HCT116 (cell line): ENCODE data around the gene TIMM44. TPM values are rescaled to one million over a fixed set of nuclear protein-coding genes. Genes with fewer than 3 reads are reported as not detected.

ENCODE experiments used
- ATAC-seq: fragments of 200-7000 bp; cut with Tn5 transposase; 2 replicates; pipeline ENCODE4 v1.9.1; 2020; ENCODE audit warnings: mild to moderate bottlenecking, moderate library complexity
- BruUV-seq: library from RNA; stranded (reverse); fragments of 400-500 nt; replicated peaks from 2 replicates; lab custom pipeline; 2021; lab: Mats Ljungman, UMichigan
- CTCF ChIA-PET: fragments of 300-600 bp; sonication (Branson Sonifier 250); formaldehyde crosslinking; loops from one replicate; lab custom pipeline; 2021; ENCODE audit warnings: antibody characterized with exemption; lab: Charles Lee
- POLR2A ChIA-PET: fragments of 300-600, 350-600 bp; sonication (Branson Sonifier 250); formaldehyde crosslinking; loops from one replicate; lab custom pipeline; 2021; ENCODE audit warnings: antibody characterized with exemption; lab: Charles Lee
- RAD21 ChIA-PET, 2 experiments: fragments of 300-600 bp; sonication (Branson Sonifier 250); formaldehyde crosslinking; loops; one replicate each; lab custom pipeline; 2023; ENCODE audit warnings: low total read pairs in 2 of 2; ENCODE audit not compliant: uncharacterized antibody in 2 of 2, unreplicated experiment in 2 of 2, low non-redundant PET in 1 of 2; lab: Charles Lee
- DNase-seq: peaks from one replicate; pipeline ENCODE4 v3.0.0-alpha.2; 2010; ENCODE audit warnings: low read depth, low spot score
- H2AFZ ChIP-seq: fragments of 200-600 bp; shearing (Covaris generic), sonication (generic); 2 replicates; pipeline ENCODE4 v1.6.1; 2017; ENCODE audit warnings: low read depth, mixed run types, mixed read lengths, antibody characterized with exemption, low read length; ENCODE audit not compliant: poor library complexity, severe bottlenecking
- H3K27ac ChIP-seq: 2 replicates; pipeline ENCODE4 v1.5.1; 2012; ENCODE audit warnings: low read depth, low read length
- H3K27me3 ChIP-seq: fragments of 200-600 bp; sonication (generic); 2 replicates; pipeline ENCODE4 v1.6.1; 2016; ENCODE audit warnings: mixed run types, low read length, mixed read lengths; ENCODE audit not compliant: insufficient read depth
- H3K36me3 ChIP-seq, 2 experiments: fragments of 200-500 bp in 1 of 2; fragments of 200-600 bp in 1 of 2; sonication (Bioruptor generic) in 1 of 2; sonication (generic) in 1 of 2; 2 replicates each; pipeline versions ENCODE4 v1.5.1 to v1.6.1; 2014 to 2016; ENCODE audit warnings: low read length in 2 of 2, inconsistent platforms in 1 of 2, mixed read lengths in 1 of 2, mixed run types in 1 of 2; ENCODE audit not compliant: insufficient read depth in 2 of 2, control insufficient read depth in 1 of 2
- H3K4me1 ChIP-seq, 2 experiments: fragments of 200-600 bp in 1 of 2; sonication (generic) in 1 of 2; 2 replicates each; pipeline versions ENCODE4 v1.5.1 to v1.6.1; 2012 to 2017; ENCODE audit warnings: low read length in 2 of 2, inconsistent platforms in 1 of 2, mild to moderate bottlenecking in 1 of 2, mixed read lengths in 1 of 2, mixed run types in 1 of 2, moderate library complexity in 1 of 2; ENCODE audit not compliant: insufficient read depth in 2 of 2, control insufficient read depth in 1 of 2
- H3K4me2 ChIP-seq: fragments of 200-600 bp; sonication (generic); 2 replicates; pipeline ENCODE4 v1.6.1; 2017; ENCODE audit warnings: mixed run types, low read length, mixed read lengths
- H3K4me3 ChIP-seq, 2 experiments: fragments of 200-600 bp in 1 of 2; sonication (generic) in 1 of 2; replicated peaks in 1 of 2; 2 replicates each; pipeline ENCODE4 v1.5.1; 2011 to 2016; ENCODE audit warnings: low read length in 2 of 2, control low read depth in 1 of 2, low read depth in 1 of 2, mild to moderate bottlenecking in 1 of 2, mixed read lengths in 1 of 2, mixed run types in 1 of 2
- H3K79me2 ChIP-seq: fragments of 200-600 bp; sonication (generic); 2 replicates; pipeline ENCODE4 v1.6.1; 2017; ENCODE audit warnings: mild to moderate bottlenecking, mixed run types, low read length, moderate library complexity, mixed read lengths; ENCODE audit not compliant: insufficient read depth
- H3K9ac ChIP-seq: fragments of 200-600 bp; sonication (generic); 2 replicates; pipeline ENCODE4 v1.6.1; 2016; ENCODE audit warnings: low read length, mixed read lengths
- H3K9me2 ChIP-seq: fragments of 200-600 bp; sonication (generic), shearing (Covaris generic); 2 replicates; pipeline ENCODE4 v1.6.1; 2017; ENCODE audit warnings: mixed run types, mild to moderate bottlenecking, moderate library complexity; ENCODE audit not compliant: insufficient read depth
- H3K9me3 ChIP-seq, 2 experiments: fragments of 200-500 bp in 1 of 2; fragments of 200-600 bp in 1 of 2; sonication (Bioruptor generic) in 1 of 2; sonication (generic) in 1 of 2; 2 replicates each; pipeline ENCODE4 v1.6.1; 2014 to 2017; ENCODE audit warnings: low read length in 2 of 2, mixed read lengths in 2 of 2, inconsistent platforms in 1 of 2, low read depth in 1 of 2, mild to moderate bottlenecking in 1 of 2, mixed run types in 1 of 2, moderate library complexity in 1 of 2; ENCODE audit not compliant: control insufficient read depth in 1 of 2, insufficient read depth in 1 of 2
- H4K20me1 ChIP-seq: fragments of 200-600 bp; sonication (generic), shearing (Covaris generic); 2 replicates; pipeline ENCODE4 v1.6.1; 2017; ENCODE audit warnings: mixed run types, mild to moderate bottlenecking, moderate library complexity; ENCODE audit not compliant: insufficient read depth
- CBX3 ChIP-seq: IDR thresholded peaks from 2 replicates; pipeline ENCODE4 v1.6.1; 2012; ENCODE audit warnings: low read depth
- CEBPB ChIP-seq: IDR thresholded peaks from 2 replicates; pipeline ENCODE4 v1.6.1; 2012; ENCODE audit warnings: low read depth
- ELF1 ChIP-seq: IDR thresholded peaks from 2 replicates; pipeline ENCODE4 v1.6.1; 2012; ENCODE audit warnings: low read depth, borderline replicate concordance
- EZH2phosphoT487 ChIP-seq: fragments of 200-600 bp; IDR thresholded peaks from 2 replicates; pipeline ENCODE4 v1.6.1; 2018; ENCODE audit warnings: antibody characterized with exemption, borderline replicate concordance
- JUND ChIP-seq: IDR thresholded peaks from 2 replicates; pipeline ENCODE4 v1.6.1; 2012
- POLR2A ChIP-seq: IDR thresholded peaks from 2 replicates; pipeline ENCODE4 v1.7.0; 2011; ENCODE audit warnings: borderline replicate concordance; ENCODE audit not compliant: insufficient read depth, insufficient read length; ENCODE audit errors: extremely low read depth
- POLR2AphosphoS5 ChIP-seq: IDR thresholded peaks from 2 replicates; pipeline ENCODE4 v1.6.1; 2011; ENCODE audit warnings: mild to moderate bottlenecking, low read depth, low read length, moderate library complexity
- RAD21 ChIP-seq: IDR thresholded peaks from 2 replicates; pipeline ENCODE4 v1.6.1; 2012; ENCODE audit warnings: low read depth, mild to moderate bottlenecking
- SP1 ChIP-seq: IDR thresholded peaks from 2 replicates; pipeline ENCODE4 v1.6.1; 2012; ENCODE audit warnings: low read depth
- ZNF274 ChIP-seq: fragments of 200-500 bp; sonication (Bioruptor generic); IDR thresholded peaks from 2 replicates; pipeline ENCODE4 v1.6.1; 2014; ENCODE audit warnings: mild to moderate bottlenecking, low read depth, low read length, inconsistent platforms
- intact Hi-C: fragments of 100-400 bp; cut with micrococcal nuclease; formaldehyde crosslinking; loops from 2 replicates; pipeline ENCODE4 v1.10.0; 2022
- total RNA-seq: library from RNA; stranded (reverse); gene quantifications from one replicate; pipeline ENCODE4 v1.2.1, GENCODE V29; 2021; ENCODE audit not compliant: unreplicated experiment
- TF ChIP-seq, protein P1 (sequence below): IDR thresholded peaks from 2 replicates; pipeline ENCODE4 v1.6.1; 2012; ENCODE audit warnings: low read depth

Gene TIMM44
- total RNA-seq, 1 experiment from 2014 or later = 136 TPM

DNA sequence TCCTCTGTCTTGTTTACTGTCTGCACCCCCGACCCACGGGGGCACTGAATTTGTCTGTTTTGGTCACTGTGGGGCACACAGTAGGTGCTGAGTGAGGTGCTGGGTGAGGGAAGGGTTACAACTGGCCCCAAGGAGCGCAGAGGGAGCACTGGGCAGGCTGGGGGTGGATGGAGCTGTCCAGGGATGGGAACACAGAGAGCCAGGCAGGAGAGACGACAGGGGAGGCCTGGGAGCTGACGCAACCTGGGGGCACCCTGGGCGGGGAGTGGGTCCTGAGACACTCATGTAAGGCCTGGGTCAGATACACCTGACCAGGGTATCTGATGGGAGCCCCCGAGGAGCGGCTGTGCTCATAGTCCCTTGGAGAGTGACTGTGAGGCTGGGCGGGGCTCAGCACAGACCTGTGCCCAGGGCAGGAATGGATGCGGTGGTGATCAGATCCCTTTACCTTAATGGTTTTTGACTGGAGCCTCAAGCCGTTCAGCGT lies 37.2 kb upstream of the TIMM44 start:
- ChIA-PET CTCF (no interaction called here), RAD21 (no interaction called here), POLR2A (no interaction called here)
- intact Hi-C loops = no loop called here
- no peak overlapping the region for H3K4me3 ChIP-seq
- no TSS peak for BruUV-seq
- no peak for ATAC-seq
- H3K4me1 ChIP-seq = no peaks in the 10 kb centered on the region
- TF ChIP-seq SP1 (no peak), EZH2phosphoT487 (no peak), CEBPB (no peak), ZNF274 (no peak), RAD21 (no peak), POLR2A (no peak), ELF1 (no peak), JUND (no peak), CBX3 (no peak), POLR2AphosphoS5 (no peak)
- TF ChIP-seq, protein P1, sequence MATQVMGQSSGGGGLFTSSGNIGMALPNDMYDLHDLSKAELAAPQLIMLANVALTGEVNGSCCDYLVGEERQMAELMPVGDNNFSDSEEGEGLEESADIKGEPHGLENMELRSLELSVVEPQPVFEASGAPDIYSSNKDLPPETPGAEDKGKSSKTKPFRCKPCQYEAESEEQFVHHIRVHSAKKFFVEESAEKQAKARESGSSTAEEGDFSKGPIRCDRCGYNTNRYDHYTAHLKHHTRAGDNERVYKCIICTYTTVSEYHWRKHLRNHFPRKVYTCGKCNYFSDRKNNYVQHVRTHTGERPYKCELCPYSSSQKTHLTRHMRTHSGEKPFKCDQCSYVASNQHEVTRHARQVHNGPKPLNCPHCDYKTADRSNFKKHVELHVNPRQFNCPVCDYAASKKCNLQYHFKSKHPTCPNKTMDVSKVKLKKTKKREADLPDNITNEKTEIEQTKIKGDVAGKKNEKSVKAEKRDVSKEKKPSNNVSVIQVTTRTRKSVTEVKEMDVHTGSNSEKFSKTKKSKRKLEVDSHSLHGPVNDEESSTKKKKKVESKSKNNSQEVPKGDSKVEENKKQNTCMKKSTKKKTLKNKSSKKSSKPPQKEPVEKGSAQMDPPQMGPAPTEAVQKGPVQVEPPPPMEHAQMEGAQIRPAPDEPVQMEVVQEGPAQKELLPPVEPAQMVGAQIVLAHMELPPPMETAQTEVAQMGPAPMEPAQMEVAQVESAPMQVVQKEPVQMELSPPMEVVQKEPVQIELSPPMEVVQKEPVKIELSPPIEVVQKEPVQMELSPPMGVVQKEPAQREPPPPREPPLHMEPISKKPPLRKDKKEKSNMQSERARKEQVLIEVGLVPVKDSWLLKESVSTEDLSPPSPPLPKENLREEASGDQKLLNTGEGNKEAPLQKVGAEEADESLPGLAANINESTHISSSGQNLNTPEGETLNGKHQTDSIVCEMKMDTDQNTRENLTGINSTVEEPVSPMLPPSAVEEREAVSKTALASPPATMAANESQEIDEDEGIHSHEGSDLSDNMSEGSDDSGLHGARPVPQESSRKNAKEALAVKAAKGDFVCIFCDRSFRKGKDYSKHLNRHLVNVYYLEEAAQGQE = no peak
- peaks cover 32 to 45% of the 10 kb centered on the region in 2 experiments; a peak in 3 of 4 replicates for H3K36me3 ChIP-seq
- DNase-seq = no peak
- no peak overlapping the region for H3K4me2 ChIP-seq
- H3K9ac ChIP-seq = no peak overlapping the region
- H3K9me3 ChIP-seq = no peaks in the 10 kb centered on the region
- no peak overlapping the region; the same call in 1 of the 2 replicates for H3K27ac ChIP-seq
- H3K27me3 ChIP-seq = no peaks in the 10 kb centered on the region
- H3K9me2 ChIP-seq = no peaks in the 10 kb centered on the region
- H2AFZ ChIP-seq = no peak overlapping the region
- no peaks in the 10 kb centered on the region for H4K20me1 ChIP-seq
- peaks cover 78% of the 10 kb centered on the region for H3K79me2 ChIP-seq
